WI38 (cell line): ENCODE measurements around the gene NEO1.

Source experiments
- H3K4me3 ChIP-seq: 2 replicates; pipeline ENCODE4 v1.5.1; 2011; ENCODE audit warnings: low read depth, mild to moderate bottlenecking, control low read depth, low read length
- TF ChIP-seq, protein P1 (sequence below): IDR thresholded peaks from 2 replicates; pipeline ENCODE4 v1.5.1; 2012; ENCODE audit warnings: low read depth, mild to moderate bottlenecking, control low read depth, low read length

The NEO1 gene

DNA sequence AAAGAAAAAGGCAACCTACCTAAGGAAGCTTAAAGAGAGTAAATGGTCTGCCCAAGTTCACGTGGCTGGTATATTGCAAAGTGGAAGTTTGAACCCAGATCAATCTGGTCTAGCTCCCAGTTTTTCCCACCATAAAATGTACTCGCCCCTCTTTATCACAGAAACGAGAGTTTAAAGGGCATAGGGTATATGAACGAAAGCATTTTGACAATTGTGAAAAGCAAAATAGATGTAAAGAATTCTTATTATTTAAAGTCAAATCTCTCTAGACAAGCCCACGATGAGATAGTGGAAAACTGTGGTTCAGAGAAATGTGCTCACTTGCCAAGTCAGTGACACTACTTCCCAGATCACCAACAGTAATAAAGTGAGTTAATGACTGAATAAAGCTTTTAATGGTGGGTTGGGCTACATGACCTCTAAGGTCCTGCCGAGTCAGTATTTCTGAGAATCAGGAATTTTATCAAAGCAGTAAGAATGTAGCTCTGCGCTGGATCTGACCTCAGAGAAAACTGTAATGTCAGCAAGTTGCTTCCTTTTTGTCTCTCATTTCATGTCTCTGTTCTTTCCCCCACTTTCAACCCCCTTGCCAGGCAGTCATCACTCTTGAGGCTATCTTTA lies 23.3 kb upstream of the NEO1 start:
- TF ChIP-seq, protein P1, sequence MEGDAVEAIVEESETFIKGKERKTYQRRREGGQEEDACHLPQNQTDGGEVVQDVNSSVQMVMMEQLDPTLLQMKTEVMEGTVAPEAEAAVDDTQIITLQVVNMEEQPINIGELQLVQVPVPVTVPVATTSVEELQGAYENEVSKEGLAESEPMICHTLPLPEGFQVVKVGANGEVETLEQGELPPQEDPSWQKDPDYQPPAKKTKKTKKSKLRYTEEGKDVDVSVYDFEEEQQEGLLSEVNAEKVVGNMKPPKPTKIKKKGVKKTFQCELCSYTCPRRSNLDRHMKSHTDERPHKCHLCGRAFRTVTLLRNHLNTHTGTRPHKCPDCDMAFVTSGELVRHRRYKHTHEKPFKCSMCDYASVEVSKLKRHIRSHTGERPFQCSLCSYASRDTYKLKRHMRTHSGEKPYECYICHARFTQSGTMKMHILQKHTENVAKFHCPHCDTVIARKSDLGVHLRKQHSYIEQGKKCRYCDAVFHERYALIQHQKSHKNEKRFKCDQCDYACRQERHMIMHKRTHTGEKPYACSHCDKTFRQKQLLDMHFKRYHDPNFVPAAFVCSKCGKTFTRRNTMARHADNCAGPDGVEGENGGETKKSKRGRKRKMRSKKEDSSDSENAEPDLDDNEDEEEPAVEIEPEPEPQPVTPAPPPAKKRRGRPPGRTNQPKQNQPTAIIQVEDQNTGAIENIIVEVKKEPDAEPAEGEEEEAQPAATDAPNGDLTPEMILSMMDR, result no peak

DNA sequence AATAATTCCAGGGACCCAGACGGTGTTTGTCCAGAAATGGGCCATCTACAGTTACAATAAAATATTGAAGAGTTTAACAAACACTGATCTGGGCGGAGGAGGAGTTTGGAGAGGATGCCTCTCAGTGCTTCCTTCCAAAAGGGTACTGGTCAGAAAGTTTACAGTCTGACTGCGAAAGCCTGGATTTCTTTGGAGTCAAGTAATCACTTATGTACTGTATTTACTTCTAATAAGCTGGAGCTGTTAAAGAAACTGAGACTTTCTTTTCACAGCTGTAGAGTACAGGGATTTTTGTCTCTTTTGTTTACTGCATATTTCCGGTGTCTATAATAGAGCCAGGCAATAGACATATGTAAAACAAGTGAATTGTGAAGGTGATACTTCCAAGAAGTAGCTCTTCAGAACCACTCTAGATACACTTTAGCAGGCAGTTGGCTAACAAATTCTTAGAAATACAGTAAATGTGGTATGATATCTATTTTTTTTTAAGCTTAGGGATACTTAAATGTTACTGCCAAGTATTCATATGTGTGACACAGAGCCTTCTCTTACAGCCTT lies 22.1 kb upstream of the NEO1 start:
- TF ChIP-seq, protein P1, result no peak
- H3K4me3 ChIP-seq, result no peak overlapping the region

More for the DNA sequence above, 23.3 kb upstream of the NEO1 start:
- no peak overlapping the region for H3K4me3 ChIP-seq

DNA sequence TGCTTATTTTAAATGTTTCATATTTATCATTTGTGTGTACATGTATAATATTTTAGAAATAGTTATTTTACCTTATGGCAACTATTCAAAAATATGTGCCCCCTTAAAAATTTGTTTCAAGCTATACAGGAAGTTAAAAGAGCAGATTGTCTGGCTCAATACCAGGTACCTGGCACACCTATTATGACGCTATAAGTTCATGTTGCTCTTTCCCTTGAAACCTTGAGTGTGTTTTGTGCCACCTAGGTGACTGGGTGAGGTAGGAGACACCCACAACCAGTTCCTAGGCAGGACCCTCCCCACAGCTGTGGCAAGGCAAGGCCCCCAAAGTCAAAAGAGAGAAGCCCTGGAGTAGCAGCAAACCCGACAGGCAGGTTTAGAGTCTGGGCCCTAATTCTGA lies 20.6 kb upstream of the NEO1 start:
- TF ChIP-seq, protein P1, result no peak
- H3K4me3 ChIP-seq, result no peak overlapping the region

DNA sequence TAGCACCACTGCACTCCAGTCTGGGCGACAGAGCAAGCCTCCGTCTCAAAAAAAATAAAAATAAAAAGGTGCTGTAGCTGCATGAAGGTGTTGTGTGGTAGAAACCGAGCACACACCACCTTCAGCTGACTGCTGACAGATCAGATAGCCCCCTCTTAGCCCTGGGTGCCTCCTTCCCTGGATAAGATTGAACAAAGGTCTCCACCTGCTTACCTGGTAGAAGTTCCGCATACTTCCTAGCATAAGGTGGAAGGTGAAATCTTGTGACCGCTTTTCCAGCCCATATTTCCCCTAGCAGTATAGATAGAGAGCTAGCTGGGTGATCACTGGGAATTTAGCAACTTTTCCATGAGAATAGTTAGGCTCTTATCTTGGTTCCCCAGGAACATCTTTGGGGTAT lies 18.7 kb upstream of the NEO1 start:
- H3K4me3 ChIP-seq, result no peak overlapping the region
- TF ChIP-seq, protein P1, result no peak

DNA sequence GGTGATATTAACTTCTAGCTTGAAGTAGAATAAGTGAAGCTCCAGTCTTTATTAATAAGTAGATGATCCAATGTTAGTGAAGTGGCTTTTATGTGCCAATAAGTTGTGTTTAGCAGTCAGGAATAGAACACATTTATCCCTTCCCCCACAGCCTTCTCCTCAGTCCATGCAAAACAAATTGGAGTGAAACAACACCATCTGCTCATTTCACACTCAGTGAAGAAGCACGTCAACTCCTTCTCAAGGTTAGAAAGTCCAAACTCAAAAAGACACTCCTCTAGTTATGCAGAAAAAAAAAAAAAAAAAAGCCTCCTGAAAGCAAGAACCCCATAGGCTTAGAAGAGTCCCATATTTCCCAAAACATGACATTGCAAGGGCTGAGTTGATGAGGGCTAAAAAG lies 18.0 kb upstream of the NEO1 start:
- H3K4me3 ChIP-seq, result no peak overlapping the region
- TF ChIP-seq, protein P1, result no peak

DNA sequence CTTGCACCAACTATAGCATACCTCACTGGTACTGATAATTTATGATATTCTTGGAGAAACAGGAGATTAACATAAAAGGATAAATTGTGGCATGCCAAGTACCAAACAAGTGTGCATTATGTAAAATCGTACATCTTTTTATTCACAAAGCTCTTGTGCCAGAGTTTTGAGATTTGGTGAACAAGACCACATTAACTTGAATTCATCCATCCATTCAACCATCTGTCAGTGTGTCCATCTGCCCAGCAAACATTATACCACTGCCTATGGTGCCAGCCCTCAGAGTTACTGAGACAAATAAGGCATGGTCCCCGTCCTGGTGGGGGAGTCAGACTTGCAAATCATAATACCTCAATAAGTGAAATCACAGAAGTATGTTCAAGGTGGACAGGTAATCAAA lies 17.0 kb upstream of the NEO1 start:
- TF ChIP-seq, protein P1, result no peak
- no peak overlapping the region for H3K4me3 ChIP-seq

DNA sequence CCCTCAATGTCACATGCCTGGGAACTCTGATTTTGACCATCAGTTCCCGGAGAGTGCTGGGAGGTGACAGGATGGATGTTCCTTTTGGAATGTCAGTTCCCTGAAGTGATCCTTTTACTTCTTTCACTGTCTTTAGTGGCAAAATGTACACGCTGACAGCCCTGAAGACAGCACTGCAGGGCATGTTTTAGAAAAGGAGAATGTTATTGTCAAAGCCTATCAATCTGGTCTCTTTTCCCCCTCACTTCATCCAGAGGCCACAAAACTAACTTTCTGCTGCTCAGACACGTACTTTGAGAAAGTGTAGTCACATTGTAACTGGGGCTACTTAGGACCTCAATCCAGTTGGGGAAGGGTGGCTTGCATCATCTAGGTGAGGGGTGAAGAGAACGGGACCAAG lies 14.0 kb upstream of the NEO1 start:
- TF ChIP-seq, protein P1, result no peak

More for the DNA sequence above, 14.0 kb upstream of the NEO1 start:
- no peak overlapping the region for H3K4me3 ChIP-seq
